WTC11 (cell line): ENCODE data around the gene KPNA4. TPM values are rescaled to one million over a fixed set of nuclear protein-coding genes. Genes with fewer than 3 reads are reported as not detected.

Experiments used
- ATAC-seq: fragments of 200-7000 bp; cut with Tn5 transposase; 2 replicates; pipeline ENCODE4 v1.10.0; 2021; ENCODE audit warnings: mild to moderate bottlenecking, moderate library complexity
- CTCF ChIA-PET: fragments of 300-600 bp; sonication (Branson Sonifier 250); formaldehyde crosslinking; loops from one replicate; lab custom pipeline; 2021; ENCODE audit warnings: antibody characterized with exemption; lab: Charles Lee
- POLR2A ChIA-PET: fragments of 350-600 bp; sonication (Branson Sonifier 250); formaldehyde crosslinking; loops from one replicate; lab custom pipeline; 2021; ENCODE audit warnings: antibody characterized with exemption; lab: Charles Lee
- DNase-seq: peaks from one replicate; pipeline ENCODE4 v3.0.0; 2021; ENCODE audit warnings: low spot score
- H3K27ac Mint-ChIP-seq: 2 replicates; pipeline ENCODE4 v1.8.0; 2021; ENCODE audit warnings: mixed read lengths
- H3K27me3 Mint-ChIP-seq: 2 replicates; pipeline ENCODE4 v1.8.0; 2021; ENCODE audit warnings: low read depth, mild to moderate bottlenecking, moderate library complexity, mixed read lengths
- H3K36me3 Mint-ChIP-seq: 2 replicates; pipeline ENCODE4 v1.8.0; 2021; ENCODE audit warnings: mixed read lengths
- H3K4me1 Mint-ChIP-seq: 2 replicates; pipeline ENCODE4 v1.8.0; 2022; ENCODE audit warnings: mixed read lengths
- H3K4me3 Mint-ChIP-seq: 2 replicates; pipeline ENCODE4 v1.8.0; 2021; ENCODE audit warnings: mild to moderate bottlenecking, moderate library complexity, mixed read lengths
- H3K9me3 Mint-ChIP-seq: 2 replicates; pipeline ENCODE4 v1.8.0; 2021; ENCODE audit warnings: mixed read lengths
- ATF2 ChIP-seq: sonication (generic); formaldehyde crosslinking; IDR thresholded peaks from 2 replicates; pipeline ENCODE4 v1.8.1; 2022; ENCODE audit warnings: low read depth, missing genetic modification reagents, borderline replicate concordance
- CDX4 ChIP-seq: fragments of 250-450 bp; sonication (Bioruptor Pico); IDR thresholded peaks from 2 replicates; pipeline ENCODE4 v1.9.0; 2021; ENCODE audit warnings: moderate library complexity, mild to moderate bottlenecking, inconsistent platforms, borderline replicate concordance
- CREM ChIP-seq: sonication (generic); formaldehyde crosslinking; IDR thresholded peaks from 2 replicates; pipeline ENCODE4 v1.8.1; 2022; ENCODE audit warnings: mild to moderate bottlenecking, missing genetic modification reagents, moderate library complexity
- EMX1 ChIP-seq: fragments of 250-450 bp; sonication (Bioruptor Pico); IDR thresholded peaks from 2 replicates; pipeline ENCODE4 v1.8.0; 2021; ENCODE audit warnings: mild to moderate bottlenecking
- FOXJ3 ChIP-seq: sonication (generic); formaldehyde crosslinking; IDR thresholded peaks from 2 replicates; pipeline ENCODE4 v1.9.0; 2021; ENCODE audit warnings: missing genetic modification reagents, mild to moderate bottlenecking, borderline replicate concordance
- FOXK1 ChIP-seq: sonication (generic); formaldehyde crosslinking; IDR thresholded peaks from 2 replicates; pipeline ENCODE4 v1.8.0; 2022; ENCODE audit warnings: mild to moderate bottlenecking, moderate library complexity, missing genetic modification reagents
- FOXP4 ChIP-seq: sonication (generic); formaldehyde crosslinking; IDR thresholded peaks from 2 replicates; pipeline ENCODE4 v1.8.0; 2022; ENCODE audit warnings: mild to moderate bottlenecking, missing genetic modification reagents
- GRHL2 ChIP-seq: fragments of 250-450 bp; sonication (Bioruptor Pico); IDR thresholded peaks from 2 replicates; pipeline ENCODE4 v1.8.0; 2022; ENCODE audit warnings: mild to moderate bottlenecking, moderate library complexity; ENCODE audit not compliant: insufficient replicate concordance, severe bottlenecking
- GTF2I ChIP-seq: fragments of 250-450 bp; sonication (Bioruptor Pico); conservative IDR thresholded peaks from 2 replicates; pipeline ENCODE4 v1.4.0; 2021; ENCODE audit warnings: mild to moderate bottlenecking
- IRF1 ChIP-seq: sonication (generic); formaldehyde crosslinking; IDR thresholded peaks from 2 replicates; pipeline ENCODE4 v1.8.0; 2023; ENCODE audit warnings: missing genetic modification reagents
- JUN ChIP-seq: sonication (generic); formaldehyde crosslinking; IDR thresholded peaks from 2 replicates; pipeline ENCODE4 v1.8.0; 2023; ENCODE audit warnings: mild to moderate bottlenecking, missing genetic modification reagents
- MAX ChIP-seq: sonication (generic); formaldehyde crosslinking; IDR thresholded peaks from 2 replicates; pipeline ENCODE4 v1.8.0; 2022; ENCODE audit warnings: mild to moderate bottlenecking, missing genetic modification reagents
- NFYB ChIP-seq: sonication (generic); formaldehyde crosslinking; conservative IDR thresholded peaks from 2 replicates; pipeline ENCODE4 v1.8.0; 2022; ENCODE audit warnings: low read depth, missing genetic modification reagents
- NR1H2 ChIP-seq: sonication (generic); formaldehyde crosslinking; IDR thresholded peaks from 2 replicates; pipeline ENCODE4 v1.9.0; 2021; ENCODE audit warnings: mild to moderate bottlenecking, moderate library complexity, missing genetic modification reagents
- PREB ChIP-seq: sonication (generic); formaldehyde crosslinking; IDR thresholded peaks from 2 replicates; pipeline ENCODE4 v1.8.1; 2022; ENCODE audit warnings: mild to moderate bottlenecking, missing genetic modification reagents, moderate library complexity, borderline replicate concordance
- RELA ChIP-seq: sonication (generic); formaldehyde crosslinking; IDR thresholded peaks from 2 replicates; pipeline ENCODE4 v1.8.1; 2022; ENCODE audit warnings: missing genetic modification reagents, mild to moderate bottlenecking, borderline replicate concordance
- RORB ChIP-seq: fragments of 250-450 bp; sonication (Bioruptor Pico); IDR thresholded peaks from 2 replicates; pipeline ENCODE4 v1.9.0; 2021; ENCODE audit warnings: mild to moderate bottlenecking
- USF1 ChIP-seq: sonication (generic); formaldehyde crosslinking; IDR thresholded peaks from 2 replicates; pipeline ENCODE4 v1.8.0; 2022; ENCODE audit warnings: mild to moderate bottlenecking, missing genetic modification reagents
- USF2 ChIP-seq: sonication (generic); formaldehyde crosslinking; IDR thresholded peaks from 2 replicates; pipeline ENCODE4 v1.8.1; 2023; ENCODE audit warnings: mild to moderate bottlenecking, missing genetic modification reagents, moderate library complexity
- ZMAT4 ChIP-seq: fragments of 250-450 bp; sonication (Bioruptor Pico); IDR thresholded peaks from 2 replicates; pipeline ENCODE4 v1.9.0; 2021; ENCODE audit warnings: mild to moderate bottlenecking
- ZNF219 ChIP-seq: sonication (generic); formaldehyde crosslinking; IDR thresholded peaks from 2 replicates; pipeline ENCODE4 v1.8.0; 2023; ENCODE audit warnings: missing genetic modification reagents, mild to moderate bottlenecking, borderline replicate concordance
- ZNF263 ChIP-seq: sonication (generic); formaldehyde crosslinking; IDR thresholded peaks from 2 replicates; pipeline ENCODE4 v1.8.1; 2022; ENCODE audit warnings: low read depth, mild to moderate bottlenecking, moderate library complexity, missing genetic modification reagents
- ZNF317 ChIP-seq: sonication (generic); formaldehyde crosslinking; IDR thresholded peaks from 2 replicates; pipeline ENCODE4 v1.8.1; 2023; ENCODE audit warnings: low read depth, mild to moderate bottlenecking, moderate library complexity, missing genetic modification reagents, borderline replicate concordance
- ZNF396 ChIP-seq: fragments of 250-450 bp; sonication (Bioruptor Pico); IDR thresholded peaks from 2 replicates; pipeline ENCODE4 v1.8.0; 2021; ENCODE audit warnings: mild to moderate bottlenecking, moderate library complexity, borderline replicate concordance
- ZNF423 ChIP-seq: fragments of 250-450 bp; sonication (Bioruptor Pico); IDR thresholded peaks from 2 replicates; pipeline ENCODE4 v2.1.2; 2022; ENCODE audit warnings: mild to moderate bottlenecking, moderate library complexity
- total RNA-seq: library from RNA; stranded (reverse); gene quantifications from 3 replicates; pipeline ENCODE4 v1.2.3, GENCODE V29; 2021

Gene KPNA4
- total RNA-seq, 1 experiment from 2014 or later: 52.2 TPM

- H3K36me3 Mint-ChIP-seq: no peaks in the 10 kb centered on the region
- H3K4me3 Mint-ChIP-seq: no peak overlapping the region
- no peak for ATAC-seq
- no peaks in the 10 kb centered on the region for H3K9me3 Mint-ChIP-seq
- TF ChIP-seq USF1 (CRISPR knock-in tag) (no peak), USF2 (CRISPR knock-in tag) (no peak), FOXP4 (CRISPR knock-in tag) (no peak), IRF1 (no peak), ZMAT4 (CRISPR knock-in tag) (no peak), ZNF396 (CRISPR knock-in tag) (no peak), GTF2I (no peak), ZNF317 (no peak), MAX (no peak), NFYB (CRISPR knock-in tag) (no peak), ZNF263 (CRISPR knock-in tag) (no peak), ZNF219 (CRISPR knock-in tag) (no peak), FOXJ3 (CRISPR knock-in tag) (no peak), NR1H2 (no peak), FOXK1 (CRISPR knock-in tag) (no peak), JUN (no peak), ZNF423 (no peak)
- ChIA-PET POLR2A (no interaction called here), CTCF (no interaction called here)
- no peak for DNase-seq
- 0 out of 2 replicates have a peak, but pooled peaks cover under 1% of the 10 kb centered on the region for H3K4me1 Mint-ChIP-seq
- H3K27me3 Mint-ChIP-seq: no peaks in the 10 kb centered on the region
- H3K27ac Mint-ChIP-seq: no peak overlapping the region
Observed at GRCh38 chr3:160477750-160478149, 87.6 kb downstream of the KPNA4 start.

- Mint-ChIP-seq H3K9me3 (peaks cover 3% of the 10 kb centered on the region; the same call in 1 of the 2 replicates), H3K27me3 (no peaks in the 10 kb centered on the region), H3K4me3 (no peak overlapping the region), H3K27ac (no peak overlapping the region), H3K36me3 (peaks cover 3% of the 10 kb centered on the region), H3K4me1 (no peaks in the 10 kb centered on the region)
- ChIA-PET POLR2A (no interaction called here), CTCF (no interaction called here)
- DNase-seq (no peak), ATAC-seq (no peak)
- no peak for TF ChIP-seq CREM (CRISPR knock-in tag)
- no peak for TF ChIP-seq USF1 (CRISPR knock-in tag)
- no peak for TF ChIP-seq ATF2
- TF ChIP-seq RELA (CRISPR knock-in tag): no peak
- TF ChIP-seq ZNF219 (CRISPR knock-in tag): no peak
- TF ChIP-seq PREB: no peak
- TF ChIP-seq ZMAT4 (CRISPR knock-in tag): no peak
- TF ChIP-seq GRHL2 (CRISPR knock-in tag): no peak
- TF ChIP-seq EMX1 (CRISPR knock-in tag): no peak
- no peak for TF ChIP-seq CDX4 (CRISPR knock-in tag)
- TF ChIP-seq RORB (CRISPR knock-in tag): no peak
Observed at GRCh38 chr3:160475884-160476283, 89.5 kb downstream of the KPNA4 start.
